Measurements from ENCODE around the gene WDR70. TPM values are rescaled to one million over a fixed set of nuclear protein-coding genes. Genes with fewer than 3 reads are reported as not detected.
"Not testable (repeated sequence)": the region's sequence is repeated elsewhere in the genome, so short reads cannot be mapped to it uniquely, and the experiment has no call there.

The WDR70 gene
- total and polyA plus RNA-seq, 9 donors: 20.9 to 36.5 (median 31.4) TPM

DNA sequence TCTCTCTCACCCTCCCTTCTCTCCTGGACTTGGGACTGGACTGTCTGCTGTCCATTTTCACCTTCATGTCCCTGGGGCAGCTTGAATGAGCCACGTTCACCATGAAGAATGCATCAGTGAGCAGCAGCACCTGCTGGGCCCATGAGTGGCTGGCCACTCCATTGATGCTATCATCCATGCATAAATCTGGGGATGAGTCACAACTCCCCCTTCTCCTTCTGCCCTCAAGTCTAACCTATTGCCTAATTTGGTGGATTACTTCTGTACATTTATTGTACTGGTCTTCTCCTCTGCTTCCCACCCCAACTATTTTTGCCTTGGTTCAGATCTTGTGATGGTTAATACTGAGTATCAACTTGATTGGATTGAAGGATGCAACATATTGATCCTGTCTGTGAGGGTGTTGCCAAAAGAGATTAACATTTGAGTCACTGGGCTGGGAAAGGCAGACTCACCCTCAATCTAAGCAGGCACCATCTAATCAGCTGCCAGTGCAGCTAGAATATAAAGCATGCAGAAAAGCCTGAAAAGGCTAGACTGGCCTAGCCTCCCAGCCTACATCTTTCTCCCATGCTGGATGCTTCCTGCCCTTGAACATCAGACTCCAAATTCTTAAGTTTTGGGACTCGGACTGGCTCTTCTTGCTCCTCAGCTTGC, 414.0 kb downstream of the WDR70 start:
- no peaks in the 10 kb centered on the region for H3K27me3 ChIP-seq
- intact Hi-C loops (cut with DNase I): no loop called here
- WGBS, 3 donors: 70 to 87% (median 78%) methylated on average over 2 of the region's 2 CpGs
- H3K9me3 ChIP-seq: peaks cover 0 to 8% of the 10 kb centered on the region in 2 donors
- H3K27ac ChIP-seq: no peak overlapping the region
- TF ChIP-seq, protein P1, sequence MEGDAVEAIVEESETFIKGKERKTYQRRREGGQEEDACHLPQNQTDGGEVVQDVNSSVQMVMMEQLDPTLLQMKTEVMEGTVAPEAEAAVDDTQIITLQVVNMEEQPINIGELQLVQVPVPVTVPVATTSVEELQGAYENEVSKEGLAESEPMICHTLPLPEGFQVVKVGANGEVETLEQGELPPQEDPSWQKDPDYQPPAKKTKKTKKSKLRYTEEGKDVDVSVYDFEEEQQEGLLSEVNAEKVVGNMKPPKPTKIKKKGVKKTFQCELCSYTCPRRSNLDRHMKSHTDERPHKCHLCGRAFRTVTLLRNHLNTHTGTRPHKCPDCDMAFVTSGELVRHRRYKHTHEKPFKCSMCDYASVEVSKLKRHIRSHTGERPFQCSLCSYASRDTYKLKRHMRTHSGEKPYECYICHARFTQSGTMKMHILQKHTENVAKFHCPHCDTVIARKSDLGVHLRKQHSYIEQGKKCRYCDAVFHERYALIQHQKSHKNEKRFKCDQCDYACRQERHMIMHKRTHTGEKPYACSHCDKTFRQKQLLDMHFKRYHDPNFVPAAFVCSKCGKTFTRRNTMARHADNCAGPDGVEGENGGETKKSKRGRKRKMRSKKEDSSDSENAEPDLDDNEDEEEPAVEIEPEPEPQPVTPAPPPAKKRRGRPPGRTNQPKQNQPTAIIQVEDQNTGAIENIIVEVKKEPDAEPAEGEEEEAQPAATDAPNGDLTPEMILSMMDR (IDR thresholded peaks at IDR 0.05): no peak
- TF ChIP-seq POLR2A (IDR thresholded peaks at IDR 0.05): no peak
- TF ChIP-seq EP300 (IDR thresholded peaks at IDR 0.05): no peak
- H3K4me1 ChIP-seq (ENCODE audit: insufficient read depth): no peaks in the 10 kb centered on the region
- H3K4me3 ChIP-seq: no peak overlapping the region
- no peaks in the 10 kb centered on the region for H3K36me3 ChIP-seq
- DNase-seq: no peak

DNA sequence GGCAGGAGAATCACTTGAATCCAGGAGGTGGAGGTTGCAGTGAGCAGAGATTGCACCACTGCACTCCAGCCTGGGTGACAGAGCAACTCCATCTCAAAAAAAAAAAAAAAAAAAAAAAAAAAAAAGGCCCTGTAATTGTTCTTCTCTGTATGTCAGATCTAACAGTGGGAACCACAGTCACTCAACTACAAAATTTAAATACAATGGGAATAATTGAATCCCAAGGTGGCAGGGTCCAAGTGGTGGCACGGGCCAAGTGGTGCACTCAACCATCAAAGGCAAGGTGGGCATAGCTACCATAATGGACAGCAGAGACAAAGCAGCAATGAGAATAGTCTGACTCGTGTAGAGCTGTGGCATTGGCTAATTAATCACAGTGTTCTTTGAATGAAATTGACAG, 416.2 kb downstream of the WDR70 start:
- H3K9me3 ChIP-seq; H3K27me3 ChIP-seq; H3K4me3 ChIP-seq; DNase-seq; intact Hi-C loops (cut with DNase I); H3K36me3 ChIP-seq; H3K4me1 ChIP-seq (ENCODE audit: insufficient read depth); H3K27ac ChIP-seq: not testable (repeated sequence)
- WGBS, 3 donors: 29 to 70% (median 64%) methylated on average over 2 of the region's 2 CpGs

- H3K27ac ChIP-seq; H3K4me1 ChIP-seq (ENCODE audit: insufficient read depth); H3K36me3 ChIP-seq; DNase-seq; H3K9me3 ChIP-seq; intact Hi-C loops (cut with DNase I); H3K27me3 ChIP-seq; H3K4me3 ChIP-seq: not testable (repeated sequence)
- WGBS, 3 donors: 97 to 100% (median 97%) methylated on average over 1 of the region's 1 CpG
Observed at GRCh38 chr5:37796435-37796834, 417.3 kb downstream of the WDR70 start.

DNA sequence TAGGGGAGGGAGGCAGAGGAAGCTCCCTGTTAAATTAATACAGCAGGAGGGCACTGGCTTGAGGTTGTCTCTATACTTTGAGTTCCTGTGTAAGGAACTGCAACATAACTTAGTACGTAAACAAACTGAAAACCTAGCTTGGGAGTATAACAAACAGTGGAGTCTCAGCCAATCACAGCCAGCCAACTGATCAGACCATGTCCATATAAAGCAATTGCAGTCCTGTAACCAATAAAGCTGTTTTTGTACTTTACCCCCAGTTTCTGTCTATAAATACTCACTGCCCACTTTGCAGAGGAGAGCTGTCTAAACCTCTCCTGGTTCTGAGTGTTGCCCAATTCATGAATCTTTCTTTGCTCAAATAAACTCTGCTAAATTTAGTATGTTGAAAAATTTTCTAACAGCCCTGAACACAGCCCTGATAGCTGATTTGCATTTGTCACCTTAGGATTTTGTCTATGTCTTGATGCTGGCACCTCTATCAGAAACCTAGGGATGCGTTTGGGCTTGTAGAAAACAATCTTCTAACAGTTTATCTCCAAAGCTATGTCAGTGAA, 420.8 kb downstream of the WDR70 start:
- Histone ChIP-seq H3K4me1 (ENCODE audit: insufficient read depth) (no peaks in the 10 kb centered on the region), H3K9me3 (peaks cover 0 to under 1% of the 10 kb centered on the region in 2 donors), H3K27me3 (no peaks in the 10 kb centered on the region), H3K27ac (no peak overlapping the region), H3K4me3 (no peak overlapping the region), H3K36me3 (no peaks in the 10 kb centered on the region)
- TF ChIP-seq, protein P1 (IDR thresholded peaks at IDR 0.05): no peak
- TF ChIP-seq EP300 (IDR thresholded peaks at IDR 0.05) (no peak), POLR2A (IDR thresholded peaks at IDR 0.05) (no peak)
- intact Hi-C loops (cut with DNase I): no loop called here
- 83 to 85% (median 84%) methylated on average over 2 of the region's 2 CpGs for WGBS, 3 donors
- DNase-seq: no peak

DNA sequence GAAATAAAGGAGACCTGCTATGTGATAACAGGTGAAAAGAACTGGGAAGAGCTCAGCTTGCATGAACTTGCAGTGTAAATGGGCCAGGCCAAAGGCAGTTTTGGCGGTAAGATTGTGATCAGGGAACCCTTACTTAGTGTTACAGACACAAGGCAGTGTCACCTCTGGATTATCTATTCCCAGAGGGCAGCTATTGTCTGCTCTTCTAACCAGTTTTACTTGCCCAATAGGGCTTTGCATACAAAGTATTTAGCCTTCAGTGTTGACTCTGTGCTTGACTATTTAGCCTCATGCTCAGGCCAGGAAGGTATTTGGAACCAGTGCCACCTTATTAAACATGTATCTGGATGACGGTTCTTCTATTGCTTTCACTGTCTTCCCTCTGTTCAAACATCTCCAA, 422.4 kb downstream of the WDR70 start:
- intact Hi-C loops (cut with DNase I): no loop called here
- H3K4me3 ChIP-seq: no peak overlapping the region
- H3K27ac ChIP-seq: no peak overlapping the region
- no peaks in the 10 kb centered on the region for H3K36me3 ChIP-seq
- DNase-seq: no peak
- TF ChIP-seq EP300 (IDR thresholded peaks at IDR 0.05): no peak
- TF ChIP-seq, protein P1 (IDR thresholded peaks at IDR 0.05): no peak
- TF ChIP-seq POLR2A (IDR thresholded peaks at IDR 0.05): no peak
- no peaks in the 10 kb centered on the region for H3K9me3 ChIP-seq
- no peaks in the 10 kb centered on the region for H3K27me3 ChIP-seq
- H3K4me1 ChIP-seq (ENCODE audit: insufficient read depth): no peaks in the 10 kb centered on the region
- WGBS, 3 donors: 66 to 96% (median 93%) methylated on average over 2 of the region's 2 CpGs

Small RNA genes within 50 kb of the gene (small RNA-seq; reads per million reads assigned to genes)
- not detected for gene RNU6-1190P
- not detected for gene RNU6-484P

Other genes with a start within 250 kb of the WDR70 start
- gene CPLANE1, start 129.9 kb upstream of the WDR70 start, total RNA-seq: 10 to 100 TPM; 18.9 to 39.2 (median 23.7) TPM
- gene CPLANE1, start 129.9 kb upstream of the WDR70 start, polyA plus RNA-seq: 10 to 100 TPM in 1 of 2 donors, 1 to 10 TPM in 1; 5.4 to 10.8 TPM
- 10 to 100 TPM; 19.9 to 32.5 (median 21.0) TPM for gene NUP155, start 8.2 kb upstream of the WDR70 start, total RNA-seq
- gene NUP155, start 8.2 kb upstream of the WDR70 start, polyA plus RNA-seq: 10 to 100 TPM in 1 of 2 donors, 1 to 10 TPM in 1; 4.7 to 12.4 TPM

Data from ovary (tissue), 9 donors.